Stimulated activated CD8-positive, alpha-beta memory T cell treated with anti-CD3 and anti-CD28 coated beads, Interleukin-7, amount 100 ng/mL, for 4 hours (primary cell): ENCODE results near the gene ZNF675.
A peak's percentile ranks its signal among the peaks of the same experiment; 100 is the strongest.
"Not testable (repeated sequence)": the region's sequence is repeated elsewhere in the genome, so short reads cannot be mapped to it uniquely, and the experiment has no call there.

Experiments used
- DNase-seq, 2 donors: peaks; one replicate each; pipeline ENCODE4 v3.0.0-alpha.2; 2020; ENCODE audit warnings: low read depth in 2 of 2

Gene ZNF675

GRCh38 chr19:23686621-23687423 is at the start of gene ZNF675:
ZNF675 (minus strand) TSS chr19:23687212; CDS start chr19:23687033, 179 bp downstream.
- DNase-seq, result peak; percentile 81 to 83

GRCh38 chr19:23730729-23731465 is 43.9 kb upstream of the ZNF675 start:
- DNase-seq, result not testable (repeated sequence)

- DNase-seq, result not testable (repeated sequence)
These were observed 37.1 kb upstream of the ZNF675 start for GRCh38 chr19:23724161-23724560.

- DNase-seq, result no peak
These were observed 31.8 kb upstream of the ZNF675 start for GRCh38 chr19:23718802-23719201.

- DNase-seq, result no peak
These were observed 29.8 kb upstream of the ZNF675 start for GRCh38 chr19:23716792-23717191.

- DNase-seq, result no peak
These were observed 22.3 kb upstream of the ZNF675 start for GRCh38 chr19:23709347-23709746.

GRCh38 chr19:23706657-23707056 is 19.6 kb upstream of the ZNF675 start:
- no peak for DNase-seq

- no peak for DNase-seq
These were observed 12.5 kb upstream of the ZNF675 start for GRCh38 chr19:23699521-23699860.

- no peak for DNase-seq
These were observed 11.9 kb upstream of the ZNF675 start for GRCh38 chr19:23698711-23699520.

GRCh38 chr19:23692937-23693336 is 5.9 kb upstream of the ZNF675 start:
- not testable (repeated sequence) for DNase-seq

- no peak for DNase-seq
These were observed 13.9 kb downstream of the ZNF675 start for GRCh38 chr19:23673132-23673531.

- not testable (repeated sequence) for DNase-seq
These were observed 18.4 kb downstream of the ZNF675 start for GRCh38 chr19:23668606-23669005.

- DNase-seq, result no peak
These were observed 21.2 kb downstream of the ZNF675 start for GRCh38 chr19:23665651-23666410.

GRCh38 chr19:23649817-23650216 is 37.2 kb downstream of the ZNF675 start:
- not testable (repeated sequence) for DNase-seq
